WERI-Rb-1 (cell line): ENCODE measurements around the gene OR8S1.

Experiments used
- DNase-seq: peaks from one replicate; pipeline ENCODE4 v3.0.0-alpha.2; 2020
- H3K27ac ChIP-seq: fragments of 250-450 bp; sonication (Bioruptor Pico); 2 replicates; pipeline ENCODE4 v1.5.1; 2020; ENCODE audit warnings: mild to moderate bottlenecking, moderate library complexity
- H3K27me3 ChIP-seq: fragments of 250-450 bp; sonication (Bioruptor Pico); 2 replicates; pipeline ENCODE4 v1.5.1; 2021; ENCODE audit warnings: mild to moderate bottlenecking, low read depth, moderate library complexity; ENCODE audit not compliant: insufficient read depth, severe bottlenecking
- H3K36me3 ChIP-seq: fragments of 250-450 bp; sonication (Bioruptor Pico); 2 replicates; pipeline ENCODE4 v1.5.1; 2020; ENCODE audit warnings: mild to moderate bottlenecking, moderate library complexity
- H3K4me3 ChIP-seq: 2 replicates; pipeline ENCODE4 v1.5.1; 2011; ENCODE audit warnings: low read depth, mild to moderate bottlenecking, control low read depth, low read length
- H3K9me3 ChIP-seq: fragments of 250-450 bp; sonication (Bioruptor Pico); 2 replicates; pipeline ENCODE4 v1.5.1; 2021; ENCODE audit warnings: mild to moderate bottlenecking, moderate library complexity; ENCODE audit not compliant: severe bottlenecking
- TF ChIP-seq, protein P1 (sequence below): IDR thresholded peaks from 2 replicates; pipeline ENCODE4 v1.5.1; 2011; ENCODE audit warnings: low read depth, mild to moderate bottlenecking, control low read depth, inconsistent platforms, low read length

Gene OR8S1

GRCh38 chr12:48569946-48570345, 44.5 kb downstream of the OR8S1 start, which contains the start of gene LALBA:
LALBA (minus strand) TSS chr12:48570046; CDS start chr12:48570020, 26 bp downstream.
- no peak for DNase-seq
- H3K4me3 ChIP-seq: no peak within 1 kb of the TSS
- no peaks in the 10 kb centered on the region for H3K36me3 ChIP-seq
- no peaks in the 10 kb centered on the region for H3K9me3 ChIP-seq
- TF ChIP-seq, protein P1, sequence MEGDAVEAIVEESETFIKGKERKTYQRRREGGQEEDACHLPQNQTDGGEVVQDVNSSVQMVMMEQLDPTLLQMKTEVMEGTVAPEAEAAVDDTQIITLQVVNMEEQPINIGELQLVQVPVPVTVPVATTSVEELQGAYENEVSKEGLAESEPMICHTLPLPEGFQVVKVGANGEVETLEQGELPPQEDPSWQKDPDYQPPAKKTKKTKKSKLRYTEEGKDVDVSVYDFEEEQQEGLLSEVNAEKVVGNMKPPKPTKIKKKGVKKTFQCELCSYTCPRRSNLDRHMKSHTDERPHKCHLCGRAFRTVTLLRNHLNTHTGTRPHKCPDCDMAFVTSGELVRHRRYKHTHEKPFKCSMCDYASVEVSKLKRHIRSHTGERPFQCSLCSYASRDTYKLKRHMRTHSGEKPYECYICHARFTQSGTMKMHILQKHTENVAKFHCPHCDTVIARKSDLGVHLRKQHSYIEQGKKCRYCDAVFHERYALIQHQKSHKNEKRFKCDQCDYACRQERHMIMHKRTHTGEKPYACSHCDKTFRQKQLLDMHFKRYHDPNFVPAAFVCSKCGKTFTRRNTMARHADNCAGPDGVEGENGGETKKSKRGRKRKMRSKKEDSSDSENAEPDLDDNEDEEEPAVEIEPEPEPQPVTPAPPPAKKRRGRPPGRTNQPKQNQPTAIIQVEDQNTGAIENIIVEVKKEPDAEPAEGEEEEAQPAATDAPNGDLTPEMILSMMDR: no peak
- peaks cover 40% of the 10 kb centered on the region for H3K27me3 ChIP-seq
- no peak within 1 kb of the TSS for H3K27ac ChIP-seq

- no peaks in the 10 kb centered on the region for H3K9me3 ChIP-seq
- H3K36me3 ChIP-seq: no peaks in the 10 kb centered on the region
- DNase-seq: no peak
- TF ChIP-seq, protein P1: no peak
- no peak overlapping the region for H3K4me3 ChIP-seq
- H3K27ac ChIP-seq: no peak overlapping the region
- peaks cover 19% of the 10 kb centered on the region for H3K27me3 ChIP-seq
Observed at GRCh38 chr12:48572326-48572725, 46.9 kb downstream of the OR8S1 start.
